ENCODE data around the gene WLS.

The WLS gene

DNA sequence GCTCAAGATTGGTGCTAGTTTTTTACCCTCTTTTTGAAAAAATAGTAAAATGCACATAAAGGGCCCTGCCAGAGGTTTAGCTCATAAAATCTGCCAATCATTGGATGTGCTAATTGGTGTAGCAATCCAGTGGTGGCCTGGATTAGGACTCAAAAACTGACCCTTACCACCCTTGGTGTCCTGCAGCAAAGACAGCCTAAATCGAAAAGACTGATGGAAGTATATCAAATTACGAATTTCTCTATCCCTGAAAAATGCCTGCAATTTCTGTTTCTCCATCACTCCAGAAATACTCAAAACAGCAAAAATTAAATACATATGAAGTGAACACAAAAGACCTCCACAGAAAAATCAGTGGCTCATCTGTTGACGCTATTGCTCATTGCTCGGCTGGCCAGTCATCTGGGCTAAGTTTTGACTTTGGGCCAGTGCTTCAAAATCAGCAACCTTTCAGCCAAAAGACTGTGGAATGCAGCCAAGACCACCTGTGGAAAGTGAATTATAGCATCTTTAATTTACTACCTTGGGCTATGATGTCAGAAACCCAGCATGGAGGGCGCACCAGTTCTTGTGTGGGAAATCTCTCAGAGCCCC is 30.0 kb downstream of the WLS start:
- TF ChIP-seq, protein P1, sequence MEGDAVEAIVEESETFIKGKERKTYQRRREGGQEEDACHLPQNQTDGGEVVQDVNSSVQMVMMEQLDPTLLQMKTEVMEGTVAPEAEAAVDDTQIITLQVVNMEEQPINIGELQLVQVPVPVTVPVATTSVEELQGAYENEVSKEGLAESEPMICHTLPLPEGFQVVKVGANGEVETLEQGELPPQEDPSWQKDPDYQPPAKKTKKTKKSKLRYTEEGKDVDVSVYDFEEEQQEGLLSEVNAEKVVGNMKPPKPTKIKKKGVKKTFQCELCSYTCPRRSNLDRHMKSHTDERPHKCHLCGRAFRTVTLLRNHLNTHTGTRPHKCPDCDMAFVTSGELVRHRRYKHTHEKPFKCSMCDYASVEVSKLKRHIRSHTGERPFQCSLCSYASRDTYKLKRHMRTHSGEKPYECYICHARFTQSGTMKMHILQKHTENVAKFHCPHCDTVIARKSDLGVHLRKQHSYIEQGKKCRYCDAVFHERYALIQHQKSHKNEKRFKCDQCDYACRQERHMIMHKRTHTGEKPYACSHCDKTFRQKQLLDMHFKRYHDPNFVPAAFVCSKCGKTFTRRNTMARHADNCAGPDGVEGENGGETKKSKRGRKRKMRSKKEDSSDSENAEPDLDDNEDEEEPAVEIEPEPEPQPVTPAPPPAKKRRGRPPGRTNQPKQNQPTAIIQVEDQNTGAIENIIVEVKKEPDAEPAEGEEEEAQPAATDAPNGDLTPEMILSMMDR (IDR thresholded peaks at IDR 0.05; ENCODE audit: insufficient read depth, low read length, missing control alignments) = no peak
- DNase-seq (ENCODE audit: low read depth, low spot score) = no peak
- CTCF ChIA-PET = no interaction called here
- POLR2A ChIA-PET = no interaction called here
- no peak overlapping the region for H3K4me3 ChIP-seq (ENCODE audit: low read depth, low read length)

- no peak for DNase-seq (ENCODE audit: low read depth, low spot score)
- no peak overlapping the region for H3K4me3 ChIP-seq (ENCODE audit: low read depth, low read length)
- ChIA-PET POLR2A (interaction anchor here (0.6 kb wide), 1 partner anchor 29 kb away, joined by 3 read pairs; no protein-coding TSS in a partner anchor), CTCF (interaction anchor here (0.7 to 1.6 kb wide), 2 partner anchors 8 to 30 kb away, joined by 3 to 5 read pairs; no protein-coding TSS in a partner anchor)
- TF ChIP-seq, protein P1 (IDR thresholded peaks at IDR 0.05; ENCODE audit: insufficient read depth, low read length, missing control alignments) = no peak
These were observed 30.6 kb downstream of the WLS start for GRCh38 chr1:68201546-68202238.

DNA sequence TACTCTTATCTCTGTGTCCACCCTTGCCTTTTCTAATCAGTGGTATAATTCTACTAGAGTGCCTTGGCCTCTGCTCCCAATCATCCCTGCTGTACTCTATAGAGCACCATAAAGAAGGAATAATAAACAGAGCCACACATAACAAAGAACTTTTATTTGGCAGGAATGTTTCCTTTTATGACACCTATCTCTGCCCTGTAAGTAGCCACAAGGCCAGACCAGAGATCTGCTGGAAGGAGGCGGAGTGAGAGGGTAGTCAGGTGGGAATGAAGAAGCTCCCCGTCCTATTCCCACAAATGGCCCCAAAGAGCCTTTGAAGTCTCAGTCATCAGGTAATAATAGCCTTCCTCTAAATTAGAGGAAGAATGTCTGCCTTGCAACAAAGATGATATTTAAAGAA is 32.7 kb downstream of the WLS start:
- ChIA-PET POLR2A (no interaction called here), CTCF (interaction anchor here (0.6 kb wide), 1 partner anchor 82 kb away, joined by 3 read pairs; no protein-coding TSS in a partner anchor)
- TF ChIP-seq, protein P1 (IDR thresholded peaks at IDR 0.05; ENCODE audit: insufficient read depth, low read length, missing control alignments) = no peak
- no peak for DNase-seq (ENCODE audit: low read depth, low spot score)
- H3K4me3 ChIP-seq (ENCODE audit: low read depth, low read length) = no peak overlapping the region

DNA sequence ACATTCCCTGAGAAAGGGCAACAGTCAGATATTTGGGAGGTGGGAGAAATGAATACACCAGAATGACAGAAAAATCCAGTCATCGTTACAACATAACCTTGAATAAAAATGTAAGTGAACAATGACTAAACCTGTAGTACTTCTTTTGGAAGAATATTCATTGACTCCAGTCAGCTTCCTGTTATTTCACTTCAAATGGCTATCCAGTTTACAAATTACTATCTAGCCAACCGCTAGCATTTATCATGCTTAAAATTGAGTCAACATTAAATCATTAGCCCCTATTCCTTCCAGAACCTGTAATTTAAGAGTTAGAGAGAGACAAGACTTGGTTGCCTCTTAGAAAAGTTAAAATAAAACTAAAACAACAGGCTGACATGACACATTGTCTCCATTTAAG is 33.6 kb downstream of the WLS start:
- TF ChIP-seq, protein P1 (IDR thresholded peaks at IDR 0.05; ENCODE audit: insufficient read depth, low read length, missing control alignments) = no peak
- ChIA-PET CTCF (interaction anchor here (1.3 kb wide), 1 partner anchor 30 kb away, joined by 3 read pairs; no protein-coding TSS in a partner anchor), POLR2A (interaction anchor here (0.7 kb wide), 1 partner anchor 9 kb away, joined by 3 read pairs; no protein-coding TSS in a partner anchor)
- no peak overlapping the region for H3K4me3 ChIP-seq (ENCODE audit: low read depth, low read length)
- DNase-seq (ENCODE audit: low read depth, low spot score) = no peak

GRCh38 chr1:68197891-68198290 is 34.4 kb downstream of the WLS start:
- DNase-seq (ENCODE audit: low read depth, low spot score) = no peak
- ChIA-PET POLR2A (interaction anchor here (0.7 kb wide), 1 partner anchor 78 kb away, joined by 3 read pairs; no protein-coding TSS in a partner anchor), CTCF (interaction anchor here (1.0 to 1.5 kb wide), 4 partner anchors 18 to 123 kb away, joined by 3 to 4 read pairs (median 4); no protein-coding TSS in a partner anchor)
- H3K4me3 ChIP-seq (ENCODE audit: low read depth, low read length) = no peak overlapping the region
- TF ChIP-seq, protein P1 (IDR thresholded peaks at IDR 0.05; ENCODE audit: insufficient read depth, low read length, missing control alignments) = no peak

DNA sequence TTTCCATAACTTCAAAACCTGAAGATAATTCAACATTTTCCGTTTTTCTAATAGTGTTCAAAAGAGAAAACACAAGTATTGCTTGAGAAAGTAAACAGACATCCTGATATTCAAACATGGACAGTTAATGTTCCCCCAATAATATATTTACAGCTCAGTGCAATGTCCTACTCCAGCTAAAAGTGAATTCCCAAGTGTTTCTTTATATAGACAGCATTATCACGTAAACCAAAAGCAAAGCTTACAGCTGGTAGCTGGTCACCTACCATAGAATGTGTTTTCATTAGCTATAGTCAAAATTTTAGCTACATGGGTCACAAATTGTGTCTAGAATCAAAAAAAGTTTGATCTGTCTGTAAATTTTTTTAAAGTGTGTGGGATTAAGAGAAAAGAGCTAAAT is 34.9 kb downstream of the WLS start:
- POLR2A ChIA-PET = interaction anchor here (0.7 kb wide), 1 partner anchor 78 kb away, joined by 3 read pairs; no protein-coding TSS in a partner anchor
- TF ChIP-seq, protein P1 (IDR thresholded peaks at IDR 0.05; ENCODE audit: insufficient read depth, low read length, missing control alignments) = no peak
- CTCF ChIA-PET = interaction anchor here (1.0 to 1.5 kb wide), 4 partner anchors 19 to 124 kb away, joined by 3 to 4 read pairs (median 4); no protein-coding TSS in a partner anchor
- H3K4me3 ChIP-seq (ENCODE audit: low read depth, low read length) = no peak overlapping the region
- no peak for DNase-seq (ENCODE audit: low read depth, low spot score)
